Measurements from ENCODE around the gene VDR. TPM values are rescaled to one million over a fixed set of nuclear protein-coding genes. Genes with fewer than 3 reads are reported as not detected.

The VDR gene
- total RNA-seq, 2 donors from 2014 or later = 143 to 154 TPM

- ATAC-seq (no peak), DNase-seq (no peak)
- intact Hi-C loops (cut with DNase I, micrococcal nuclease) = no loop called here
Observed at GRCh38 chr12:47938093-47938492, 33.3 kb upstream of the VDR start.

GRCh38 chr12:47935184-47935583 lies 30.4 kb upstream of the VDR start:
- no peak for ATAC-seq
- intact Hi-C loops (cut with DNase I, micrococcal nuclease) = no loop called here
- DNase-seq = no peak

GRCh38 chr12:47931187-47931586 lies 26.4 kb upstream of the VDR start:
- DNase-seq (no peak), ATAC-seq (no peak)
- intact Hi-C loops (cut with DNase I, micrococcal nuclease) = no loop called here

GRCh38 chr12:47930634-47931033 lies 25.8 kb upstream of the VDR start:
- ATAC-seq = no peak
- no peak for DNase-seq
- intact Hi-C loops (cut with DNase I, micrococcal nuclease) = no loop called here

GRCh38 chr12:47927346-47927745 lies 22.6 kb upstream of the VDR start:
- no peak for DNase-seq
- intact Hi-C loops (cut with DNase I, micrococcal nuclease) = no loop called here
- no peak for ATAC-seq

GRCh38 chr12:47921907-47922306 lies 17.1 kb upstream of the VDR start:
- DNase-seq (no peak), ATAC-seq (no peak)
- intact Hi-C loops (cut with DNase I, micrococcal nuclease) = no loop called here

- no peak for DNase-seq
- no peak for ATAC-seq
- intact Hi-C loops (cut with DNase I, micrococcal nuclease) = no loop called here
Observed at GRCh38 chr12:47920913-47921312, 16.1 kb upstream of the VDR start.

- DNase-seq = no peak
- intact Hi-C loops (cut with DNase I, micrococcal nuclease) = no loop called here
Observed at GRCh38 chr12:47913081-47913480, 8.3 kb upstream of the VDR start.

GRCh38 chr12:47912556-47912955 lies 7.8 kb upstream of the VDR start:
- no peak for DNase-seq
- intact Hi-C loops (cut with DNase I, micrococcal nuclease) = no loop called here
- peak; percentile 86 for ATAC-seq

More at GRCh38 chr12:47913081-47913480, 8.3 kb upstream of the VDR start:
- peak; percentile 14 for ATAC-seq

- intact Hi-C loops (cut with DNase I, micrococcal nuclease) = no loop called here
- ATAC-seq (no peak), DNase-seq (no peak)
Observed at GRCh38 chr12:47910981-47911380, 6.2 kb upstream of the VDR start.

- ATAC-seq (no peak), DNase-seq (no peak)
- intact Hi-C loops (cut with DNase I, micrococcal nuclease) = no loop called here
Observed at GRCh38 chr12:47910486-47910885, 5.7 kb upstream of the VDR start.

GRCh38 chr12:47909839-47910465 lies 5.2 kb upstream of the VDR start:
- DNase-seq = no peak
- no peak for ATAC-seq
- intact Hi-C loops (cut with DNase I, micrococcal nuclease) = loop anchor here in 1 of 2 donors (10.0 kb wide), 1 partner anchor 45 kb away; no protein-coding TSS in a partner anchor

GRCh38 chr12:47908738-47909137 lies 3.9 kb upstream of the VDR start:
- no peak for ATAC-seq
- DNase-seq = no peak
- intact Hi-C loops (cut with DNase I, micrococcal nuclease) = loop anchor here in 1 of 2 donors (10.0 kb wide), 1 partner anchor 46 kb away; no protein-coding TSS in a partner anchor

- ATAC-seq (peak; percentile 18), DNase-seq (peak in 1 of 2 donors; percentile 33)
- intact Hi-C loops (cut with DNase I, micrococcal nuclease) = loop anchor here in 1 of 2 donors (10.0 kb wide), 1 partner anchor 47 kb away; no protein-coding TSS in a partner anchor
Observed at GRCh38 chr12:47907851-47908454, 3.2 kb upstream of the VDR start.

- DNase-seq = peak; percentile 66 to 83
- intact Hi-C loops (cut with DNase I, micrococcal nuclease) = loop anchor here in 1 of 2 donors (10.0 kb wide), 1 partner anchor 51 kb away; no protein-coding TSS in a partner anchor
Observed at GRCh38 chr12:47903927-47904712, 674 bp downstream of the VDR start.

GRCh38 chr12:47903151-47903611 lies 1.6 kb downstream of the VDR start:
- intact Hi-C loops (cut with DNase I, micrococcal nuclease) = loop anchor here in 1 of 2 donors (10.0 kb wide), 1 partner anchor 52 kb away; no protein-coding TSS in a partner anchor
- ATAC-seq (no peak), DNase-seq (peak; percentile 62 to 75)

More at GRCh38 chr12:47903927-47904712, 674 bp downstream of the VDR start:
- peak; percentile 32 for ATAC-seq

- no peak for DNase-seq
- ATAC-seq = no peak
- intact Hi-C loops (cut with DNase I, micrococcal nuclease) = loop anchor here in 1 of 2 donors (10.0 kb wide), 1 partner anchor 53 kb away; no protein-coding TSS in a partner anchor
Observed at GRCh38 chr12:47902131-47902639, 2.6 kb downstream of the VDR start.

GRCh38 chr12:47901718-47902093 lies 3.1 kb downstream of the VDR start:
- intact Hi-C loops (cut with DNase I, micrococcal nuclease) = loop anchor here in 1 of 2 donors (10.0 kb wide), 1 partner anchor 53 kb away; no protein-coding TSS in a partner anchor
- DNase-seq (peak in 1 of 2 donors; percentile 37), ATAC-seq (peak; percentile 8)
